GM13976 (cell line): ENCODE data around the gene IL1RAPL2.
"Not testable (repeated sequence)": the region's sequence is repeated elsewhere in the genome, so short reads cannot be mapped to it uniquely, and the experiment has no call there.

Experiments
- DNase-seq: peaks from one replicate; pipeline ENCODE4 v3.0.0; 2012; ENCODE audit warnings: low spot score
- in situ Hi-C: fragments of 300-500 bp; cut with MboI; formaldehyde crosslinking; loops from one replicate; pipeline ENCODE4 v1.12.0; 2022; ENCODE audit warnings: low sequenced_read_pairs, mixed read lengths, inconsistent platforms; ENCODE audit not compliant: unreplicated experiment
- TF ChIP-seq, protein P1 (sequence below): IDR thresholded peaks from 2 replicates; pipeline ENCODE4 v1.5.1; 2012; ENCODE audit warnings: borderline replicate concordance, mild to moderate bottlenecking; ENCODE audit not compliant: insufficient read depth; ENCODE audit errors: extremely low read depth, missing control alignments, control extremely low read depth

Gene IL1RAPL2

DNA sequence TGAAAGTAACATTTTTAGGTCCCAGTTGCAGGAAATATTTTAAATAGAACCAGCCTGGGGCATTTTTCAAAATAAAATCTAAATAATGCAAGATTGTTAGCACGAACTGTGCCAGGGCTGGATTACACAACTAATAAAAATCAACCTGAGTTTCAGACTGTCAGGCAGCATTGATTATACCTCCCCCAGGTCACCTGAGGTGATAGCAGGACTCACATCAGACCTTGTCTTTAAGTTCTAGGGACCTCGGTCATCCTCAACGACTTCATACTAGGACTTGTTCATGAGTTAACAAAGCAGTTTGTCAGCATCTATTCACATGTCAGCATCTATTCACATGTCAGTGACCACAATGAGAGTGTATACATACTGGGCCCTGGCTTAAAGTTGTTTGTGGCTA, 663.1 kb downstream of the IL1RAPL2 start:
- in situ Hi-C loops, result no loop called here
- DNase-seq, result no peak
- TF ChIP-seq, protein P1, sequence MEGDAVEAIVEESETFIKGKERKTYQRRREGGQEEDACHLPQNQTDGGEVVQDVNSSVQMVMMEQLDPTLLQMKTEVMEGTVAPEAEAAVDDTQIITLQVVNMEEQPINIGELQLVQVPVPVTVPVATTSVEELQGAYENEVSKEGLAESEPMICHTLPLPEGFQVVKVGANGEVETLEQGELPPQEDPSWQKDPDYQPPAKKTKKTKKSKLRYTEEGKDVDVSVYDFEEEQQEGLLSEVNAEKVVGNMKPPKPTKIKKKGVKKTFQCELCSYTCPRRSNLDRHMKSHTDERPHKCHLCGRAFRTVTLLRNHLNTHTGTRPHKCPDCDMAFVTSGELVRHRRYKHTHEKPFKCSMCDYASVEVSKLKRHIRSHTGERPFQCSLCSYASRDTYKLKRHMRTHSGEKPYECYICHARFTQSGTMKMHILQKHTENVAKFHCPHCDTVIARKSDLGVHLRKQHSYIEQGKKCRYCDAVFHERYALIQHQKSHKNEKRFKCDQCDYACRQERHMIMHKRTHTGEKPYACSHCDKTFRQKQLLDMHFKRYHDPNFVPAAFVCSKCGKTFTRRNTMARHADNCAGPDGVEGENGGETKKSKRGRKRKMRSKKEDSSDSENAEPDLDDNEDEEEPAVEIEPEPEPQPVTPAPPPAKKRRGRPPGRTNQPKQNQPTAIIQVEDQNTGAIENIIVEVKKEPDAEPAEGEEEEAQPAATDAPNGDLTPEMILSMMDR, result no peak

- in situ Hi-C loops, DNase-seq: not testable (repeated sequence)
These were observed 671.4 kb downstream of the IL1RAPL2 start for GRCh38 chrX:105237407-105237806.

DNA sequence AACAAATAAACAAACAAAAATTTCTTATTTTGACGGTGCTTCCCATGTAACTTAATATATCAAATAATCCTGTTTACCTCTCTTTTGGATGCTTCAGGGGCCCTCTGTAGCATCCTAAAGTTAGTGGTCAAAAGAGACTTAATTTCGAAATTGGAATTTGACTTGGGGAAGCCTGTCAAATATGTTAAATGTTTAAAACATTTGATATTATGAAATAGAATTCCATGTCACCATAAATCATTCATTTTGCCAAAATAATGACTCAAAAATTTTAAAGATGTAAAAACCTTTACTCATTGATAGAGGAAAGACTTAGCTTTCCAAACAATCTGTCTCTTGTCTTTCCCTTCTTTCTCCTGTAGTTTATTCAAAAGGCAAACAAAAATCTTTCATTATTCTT, 675.1 kb downstream of the IL1RAPL2 start:
- TF ChIP-seq, protein P1, result no peak
- in situ Hi-C loops, result no loop called here
- DNase-seq, result no peak

DNA sequence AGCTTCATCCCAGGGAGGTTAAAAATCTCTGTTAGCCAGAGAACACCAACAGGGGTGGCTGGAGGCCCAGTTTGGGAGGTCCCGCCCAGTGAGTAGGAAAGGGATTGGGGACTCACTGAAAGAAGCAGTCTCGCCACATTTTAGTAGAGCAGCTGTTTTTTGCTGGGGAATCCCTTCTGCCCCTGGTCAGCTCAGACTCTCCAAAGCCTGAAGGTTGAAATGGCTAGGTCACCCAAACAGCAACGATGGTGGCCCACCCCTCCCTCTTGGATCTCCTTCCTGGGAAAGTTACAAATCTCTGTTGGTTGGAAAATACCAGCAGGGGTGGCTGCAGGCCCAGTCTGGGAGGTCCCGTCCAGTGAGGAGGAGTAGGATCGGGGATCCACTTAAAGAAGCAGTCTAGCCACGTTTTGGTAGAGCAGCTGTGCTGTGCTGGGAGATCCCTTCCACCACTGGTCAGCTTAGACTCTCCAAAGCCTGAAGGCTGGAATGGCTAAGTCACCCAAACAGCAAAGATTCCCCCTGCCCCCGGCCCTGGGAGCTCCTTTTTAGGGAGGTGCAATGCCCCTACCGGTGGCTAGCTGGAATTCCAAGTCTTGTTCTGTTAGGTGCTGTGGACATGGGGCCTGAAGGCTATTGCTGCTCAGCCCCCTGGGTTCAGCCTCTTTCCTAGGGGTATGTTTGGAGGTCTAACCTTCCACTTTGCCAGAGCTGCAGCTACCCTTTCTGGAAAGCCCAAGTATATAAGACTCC, 694.5 kb downstream of the IL1RAPL2 start:
- DNase-seq, result no peak
- TF ChIP-seq, protein P1, result no peak
- in situ Hi-C loops, result no loop called here

DNA sequence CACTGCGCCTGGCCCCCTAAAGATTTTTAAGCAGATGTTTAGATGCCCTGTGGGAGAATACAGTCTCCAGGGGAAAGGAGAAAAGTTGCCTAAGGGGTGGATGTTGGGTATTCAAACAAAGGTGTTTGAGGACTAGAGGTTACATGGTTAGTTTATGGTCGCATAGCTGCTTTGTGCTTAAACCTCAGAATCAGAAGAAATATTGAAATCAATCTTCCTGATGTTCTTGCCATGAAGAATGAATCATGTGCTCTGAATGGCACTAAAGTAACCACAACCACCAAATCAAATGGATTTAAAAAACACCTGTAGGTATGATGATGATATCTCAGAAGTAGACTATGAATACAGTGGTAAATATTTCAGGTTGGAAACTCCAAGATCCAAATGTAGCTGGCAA, 697.2 kb downstream of the IL1RAPL2 start:
- in situ Hi-C loops, result no loop called here
- no peak for DNase-seq
- TF ChIP-seq, protein P1, result no peak

DNA sequence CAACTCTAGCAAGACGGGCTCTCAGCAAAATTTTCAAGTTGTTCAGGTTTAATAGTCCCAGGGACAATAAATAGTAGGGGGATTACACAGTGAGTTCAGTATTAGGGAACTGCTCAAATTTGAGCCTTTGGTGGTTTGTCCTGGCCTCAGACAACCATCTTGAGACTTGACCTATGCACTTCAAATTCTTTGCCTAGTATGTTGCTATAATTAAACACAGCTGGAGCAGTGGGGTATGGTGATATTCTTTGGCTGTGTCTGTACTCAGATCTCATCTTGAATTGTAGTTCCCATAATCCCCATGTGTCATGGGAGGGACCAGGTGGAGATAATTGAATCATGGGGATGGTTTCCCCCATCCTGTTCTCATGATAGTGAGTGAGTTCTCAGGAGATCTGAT, 697.8 kb downstream of the IL1RAPL2 start:
- TF ChIP-seq, protein P1, result no peak
- no peak for DNase-seq
- in situ Hi-C loops, result no loop called here

- in situ Hi-C loops, result no loop called here
- TF ChIP-seq, protein P1, result no peak
- DNase-seq, result no peak
These were observed 699.1 kb downstream of the IL1RAPL2 start for GRCh38 chrX:105265093-105265492.
